IMR-90 (cell line): ENCODE results near the gene CARS2. TPM values are rescaled to one million over a fixed set of nuclear protein-coding genes. Genes with fewer than 3 reads are reported as not detected.

Source experiments
- ATAC-seq: fragments of 200-7000 bp; cut with Tn5 transposase; 2 replicates; pipeline ENCODE4 v1.9.1; 2020; ENCODE audit warnings: low read depth, mild to moderate bottlenecking, moderate library complexity
- BruUV-seq: library from RNA; stranded (reverse); fragments of 400-500 nt; replicated peaks from 2 replicates; lab custom pipeline; 2021; lab: Mats Ljungman, UMichigan
- CTCF ChIA-PET: fragments of 300-600 bp; formaldehyde crosslinking; extraction: SDS; loops from one replicate; lab custom pipeline; 2021; ENCODE audit warnings: antibody characterized with exemption; lab: Yijun Ruan, JAX
- POLR2A ChIA-PET: fragments of 300-600 bp; sonication (Branson Sonifier 250); formaldehyde crosslinking; loops from one replicate; lab custom pipeline; 2022; ENCODE audit warnings: antibody characterized with exemption; ENCODE audit not compliant: unreplicated experiment; lab: Charles Lee
- DNase-seq: peaks from one replicate; pipeline ENCODE4 v3.0.0; 2013
- H2AFZ ChIP-seq: replicated peaks from 2 replicates; pipeline ENCODE3; 2013; ENCODE audit warnings: low read length, mild to moderate bottlenecking; ENCODE audit not compliant: poor library complexity
- H2AK5ac ChIP-seq: 2 replicates; pipeline ENCODE4 v1.6.1; 2013; ENCODE audit warnings: low read depth, low read length, inconsistent platforms
- H2AK9ac ChIP-seq: replicated peaks from 2 replicates; pipeline ENCODE3; 2013; ENCODE audit warnings: mild to moderate bottlenecking, low read depth, low read length, moderate library complexity; ENCODE audit not compliant: poor library complexity
- H2BK120ac ChIP-seq: 2 replicates; pipeline ENCODE4 v1.6.1; 2013; ENCODE audit warnings: low read depth, low read length, inconsistent platforms
- H2BK15ac ChIP-seq: 3 replicates; pipeline ENCODE4 v1.6.1; 2013; ENCODE audit warnings: low read depth, low read length, inconsistent platforms
- H2BK20ac ChIP-seq: 2 replicates; pipeline ENCODE4 v1.6.1; 2013; ENCODE audit warnings: low read depth, mild to moderate bottlenecking, inconsistent platforms, low read length, moderate library complexity
- H2BK5ac ChIP-seq: 2 replicates; pipeline ENCODE4 v1.6.1; 2013; ENCODE audit warnings: mild to moderate bottlenecking, low read depth, low read length, inconsistent platforms; ENCODE audit not compliant: poor library complexity, severe bottlenecking
- H3K14ac ChIP-seq: replicated peaks from 2 replicates; pipeline ENCODE4 v1.6.1; 2013; ENCODE audit warnings: low read depth, low read length, inconsistent platforms
- H3K18ac ChIP-seq: 2 replicates; pipeline ENCODE4 v1.6.1; 2013; ENCODE audit warnings: low read depth, low read length, control low read depth
- H3K23ac ChIP-seq: 2 replicates; pipeline ENCODE4 v1.6.1; 2013; ENCODE audit warnings: low read depth, low read length, inconsistent platforms
- H3K27ac ChIP-seq: 2 replicates; pipeline ENCODE4 v1.5.1; 2013; ENCODE audit warnings: mild to moderate bottlenecking, control low read depth, low read length; ENCODE audit not compliant: insufficient read depth
- H3K27me3 ChIP-seq: 2 replicates; pipeline ENCODE4 v1.6.1; 2013; ENCODE audit warnings: low read length; ENCODE audit not compliant: control insufficient read depth, insufficient read depth
- H3K36me3 ChIP-seq: 2 replicates; pipeline ENCODE4 v1.6.1; 2013; ENCODE audit warnings: low read length, mixed read lengths; ENCODE audit not compliant: control insufficient read depth, insufficient read depth
- H3K4ac ChIP-seq: 2 replicates; pipeline ENCODE4 v1.6.1; 2013; ENCODE audit warnings: low read depth, low read length, inconsistent platforms
- H3K4me1 ChIP-seq: 2 replicates; pipeline ENCODE4 v1.6.1; 2013; ENCODE audit warnings: low read length, mixed read lengths; ENCODE audit not compliant: control insufficient read depth, insufficient read depth
- H3K4me2 ChIP-seq: 2 replicates; pipeline ENCODE4 v1.6.1; 2013; ENCODE audit warnings: low read depth, mild to moderate bottlenecking, control low read depth, low read length, moderate library complexity
- H3K4me3 ChIP-seq: 2 replicates; pipeline ENCODE4 v1.5.1; 2013; ENCODE audit warnings: low read depth, mild to moderate bottlenecking, control low read depth, low read length, moderate library complexity; ENCODE audit not compliant: insufficient read depth
- H3K56ac ChIP-seq: 2 replicates; pipeline ENCODE4 v1.6.1; 2013; ENCODE audit warnings: low read length, inconsistent platforms; ENCODE audit not compliant: insufficient read depth; ENCODE audit errors: extremely low read depth
- H3K79me1 ChIP-seq, 2 experiments: 2 replicates each; pipeline ENCODE4 v1.6.1; 2013; ENCODE audit warnings: low read length in 2 of 2, inconsistent platforms in 1 of 2, low read depth in 1 of 2
- H3K9ac ChIP-seq: 2 replicates; pipeline ENCODE4 v1.6.1; 2013; ENCODE audit warnings: low read depth, low read length, control low read depth
- H3K9me1 ChIP-seq: 2 replicates; pipeline ENCODE4 v1.6.1; 2013; ENCODE audit warnings: low read length, inconsistent platforms; ENCODE audit not compliant: insufficient read depth
- H3K9me3 ChIP-seq: 2 replicates; pipeline ENCODE4 v1.6.1; 2013; ENCODE audit warnings: low read length; ENCODE audit not compliant: control insufficient read depth, insufficient read depth
- H4K20me1 ChIP-seq: 2 replicates; pipeline ENCODE4 v1.6.1; 2013; ENCODE audit warnings: low read length, inconsistent platforms; ENCODE audit not compliant: insufficient read depth
- H4K5ac ChIP-seq: 2 replicates; pipeline ENCODE4 v1.6.1; 2013; ENCODE audit warnings: mild to moderate bottlenecking, low read depth, low read length, control low read depth
- H4K8ac ChIP-seq, 2 experiments: 2 replicates each; pipeline ENCODE4 v1.6.1; 2013; ENCODE audit warnings: low read depth in 2 of 2, low read length in 2 of 2, control low read depth in 1 of 2, inconsistent platforms in 1 of 2
- H4K91ac ChIP-seq: 2 replicates; pipeline ENCODE4 v1.6.1; 2013; ENCODE audit warnings: low read depth, low read length, inconsistent platforms; ENCODE audit not compliant: insufficient read depth
- CEBPB ChIP-seq: IDR thresholded peaks from 2 replicates; pipeline ENCODE4 v1.6.1; 2012; ENCODE audit warnings: low read depth, low read length, improper control_type of control experiment
- MAFK ChIP-seq: IDR thresholded peaks from 2 replicates; pipeline ENCODE4 v1.6.1; 2012; ENCODE audit warnings: low read depth, low read length, improper control_type of control experiment
- NFE2L2 ChIP-seq: fragments of 150-350 bp; IDR thresholded peaks from 2 replicates; pipeline ENCODE4 v1.6.1; 2016; ENCODE audit warnings: low read depth, mild to moderate bottlenecking, low read length
- POLR2A ChIP-seq: IDR thresholded peaks from 2 replicates; pipeline ENCODE4 v1.6.1; 2012; ENCODE audit warnings: mild to moderate bottlenecking, low read depth, low read length
- RAD21 ChIP-seq: IDR thresholded peaks from 2 replicates; pipeline ENCODE4 v1.6.1; 2012; ENCODE audit warnings: low read length, improper control_type of control experiment
- RCOR1 ChIP-seq: IDR thresholded peaks from 2 replicates; pipeline ENCODE4 v1.6.1; 2012; ENCODE audit warnings: mild to moderate bottlenecking, low read length, improper control_type of control experiment; ENCODE audit not compliant: insufficient replicate concordance
- WGBS, 2 experiments: methylation state at CpG; one replicate each; pipeline versions ENCODE4 v1.1.5 to v1.1.7; 2013; ENCODE audit warnings: missing lambda C conversion rate in 2 of 2; ENCODE audit not compliant: insufficient read length in 1 of 2; ENCODE audit errors: extremely low coverage in 2 of 2; 5-methylcytosine and 5-hydroxymethylcytosine counted together
- dilution Hi-C: fragments of 300-500 bp; cut with HindIII; formaldehyde crosslinking; loops from one replicate; pipeline ENCODE4 v1.14.3; 2018; ENCODE audit warnings: low sequenced_read_pairs; ENCODE audit not compliant: unreplicated experiment
- in situ Hi-C: fragments of 300-500 bp; cut with MboI; formaldehyde crosslinking; loops from 3 replicates; pipeline ENCODE4 v1.14.3; 2019; ENCODE audit warnings: low sequenced_read_pairs, inconsistent platforms, mixed read lengths
- intact Hi-C: fragments of 100-400 bp; cut with micrococcal nuclease; formaldehyde crosslinking; loops from 2 replicates; pipeline ENCODE4 v1.10.0; 2022
- polyA plus RNA-seq, 3 experiments: library from polyadenylated mRNA; depleted of rRNA; stranded (reverse); fragments of >200 nt; gene quantifications; 2 replicates each; pipeline ENCODE4 v1.2.3, GENCODE V29; 2012; ENCODE audit warnings: low replicate concordance in 1 of 3
- total RNA-seq: library from RNA; depleted of rRNA; stranded (reverse); fragments of >200 nt; gene quantifications from 2 replicates; pipeline ENCODE4 v1.2.3, GENCODE V29; 2012
- TF ChIP-seq, protein P1 (sequence below): conservative IDR thresholded peaks from 2 replicates; pipeline ENCODE4 v1.5.1; 2012; ENCODE audit warnings: mild to moderate bottlenecking, low read depth, low read length, improper control_type of control experiment

CARS2 gene
- total and polyA plus RNA-seq, 2 of the 4 experiments (the other 2 are of a cell fraction): 76.2 to 76.4 TPM

DNA sequence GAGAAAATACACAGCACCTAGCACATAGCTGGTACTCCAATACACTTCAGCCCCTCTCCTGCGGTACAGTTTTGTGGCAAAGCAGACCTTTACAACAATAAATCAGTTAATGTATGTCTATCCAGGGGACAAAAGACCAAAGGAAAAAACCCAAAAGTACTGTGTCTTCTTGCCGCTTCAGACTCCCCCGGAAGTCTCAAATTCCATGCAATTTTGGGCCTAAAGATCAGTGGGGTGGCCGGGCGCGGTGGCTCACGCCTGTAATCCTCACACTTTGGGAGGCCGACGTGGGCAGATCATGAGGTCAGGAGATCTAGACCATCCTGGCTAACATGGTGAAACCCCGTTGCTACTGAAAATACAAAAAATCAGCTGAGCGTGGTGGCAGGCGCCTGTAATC is 16.2 kb downstream of the CARS2 start:
- Histone ChIP-seq H3K4me3 (no peak overlapping the region), H3K9me3 (no peaks in the 10 kb centered on the region), H3K9ac (no peak overlapping the region), H3K18ac (no peak overlapping the region), H3K36me3 (peaks cover 38% of the 10 kb centered on the region), H3K4ac (no peak overlapping the region), H3K9me1 (0 out of 2 replicates have a peak, but pooled peaks cover 2% of the 10 kb centered on the region), H4K5ac (no peak overlapping the region), H2AK9ac (no peak overlapping the region), H2BK5ac (no peak overlapping the region), H3K27ac (no peak overlapping the region), H3K79me1 (peaks cover 6 to 18% of the 10 kb centered on the region in 2 experiments; a peak in 3 of 4 replicates), H3K4me1 (no peaks in the 10 kb centered on the region), H3K27me3 (no peaks in the 10 kb centered on the region), H2BK20ac (no peak overlapping the region), H2BK120ac (no peak overlapping the region), H3K56ac (no peak overlapping the region), H4K20me1 (peaks cover 2% of the 10 kb centered on the region), H4K91ac (no peak overlapping the region), H3K14ac (no peak overlapping the region), H3K4me2 (no peak overlapping the region), H4K8ac (no peak overlapping the region), H2AK5ac (no peak overlapping the region), H2AFZ (no peak overlapping the region), H3K23ac (no peak overlapping the region), H2BK15ac (no peak overlapping the region)
- dilution Hi-C loops (no loop called here), in situ Hi-C loops (no loop called here), intact Hi-C loops (no loop called here)
- DNase-seq (no peak), ATAC-seq (no peak)
- CTCF ChIA-PET: no interaction called here
- POLR2A ChIA-PET: interaction anchor here (1.0 kb wide), 1 partner anchor 26 kb away, joined by 4 read pairs; no protein-coding TSS in a partner anchor
- WGBS, 2 experiments: 100% methylated on average over 7 of the region's 12 CpGs; no CpG with 5 or more reads in 1 of the 2 experiments
- no TSS peak for BruUV-seq
- TF ChIP-seq POLR2A: no peak
- no peak for TF ChIP-seq MAFK
- no peak for TF ChIP-seq RAD21
- TF ChIP-seq CEBPB: no peak
- TF ChIP-seq NFE2L2: no peak
- TF ChIP-seq RCOR1: no peak
- TF ChIP-seq, protein P1, sequence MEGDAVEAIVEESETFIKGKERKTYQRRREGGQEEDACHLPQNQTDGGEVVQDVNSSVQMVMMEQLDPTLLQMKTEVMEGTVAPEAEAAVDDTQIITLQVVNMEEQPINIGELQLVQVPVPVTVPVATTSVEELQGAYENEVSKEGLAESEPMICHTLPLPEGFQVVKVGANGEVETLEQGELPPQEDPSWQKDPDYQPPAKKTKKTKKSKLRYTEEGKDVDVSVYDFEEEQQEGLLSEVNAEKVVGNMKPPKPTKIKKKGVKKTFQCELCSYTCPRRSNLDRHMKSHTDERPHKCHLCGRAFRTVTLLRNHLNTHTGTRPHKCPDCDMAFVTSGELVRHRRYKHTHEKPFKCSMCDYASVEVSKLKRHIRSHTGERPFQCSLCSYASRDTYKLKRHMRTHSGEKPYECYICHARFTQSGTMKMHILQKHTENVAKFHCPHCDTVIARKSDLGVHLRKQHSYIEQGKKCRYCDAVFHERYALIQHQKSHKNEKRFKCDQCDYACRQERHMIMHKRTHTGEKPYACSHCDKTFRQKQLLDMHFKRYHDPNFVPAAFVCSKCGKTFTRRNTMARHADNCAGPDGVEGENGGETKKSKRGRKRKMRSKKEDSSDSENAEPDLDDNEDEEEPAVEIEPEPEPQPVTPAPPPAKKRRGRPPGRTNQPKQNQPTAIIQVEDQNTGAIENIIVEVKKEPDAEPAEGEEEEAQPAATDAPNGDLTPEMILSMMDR: no peak
